ENCODE measurements around the gene GPATCH2L.

DNA sequence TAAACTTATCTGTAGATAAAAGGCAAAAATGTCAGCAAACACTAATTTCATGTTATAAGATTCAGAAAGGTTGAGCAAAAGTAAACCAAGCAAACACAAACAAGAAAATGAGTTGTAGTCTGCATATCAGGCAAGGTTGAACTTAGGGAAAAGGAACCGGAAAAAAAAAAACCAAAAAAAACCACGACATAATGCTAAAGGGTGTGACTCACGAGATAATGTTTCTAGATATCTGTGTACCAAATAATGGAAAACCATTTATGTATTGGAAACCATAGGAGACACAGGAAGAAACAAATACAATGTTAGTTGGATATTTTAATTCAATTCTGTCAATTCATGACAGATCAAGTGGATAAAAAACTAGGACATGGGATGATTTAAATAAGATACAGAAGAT is 60.5 kb downstream of the GPATCH2L start:
- TF ChIP-seq, protein P1, sequence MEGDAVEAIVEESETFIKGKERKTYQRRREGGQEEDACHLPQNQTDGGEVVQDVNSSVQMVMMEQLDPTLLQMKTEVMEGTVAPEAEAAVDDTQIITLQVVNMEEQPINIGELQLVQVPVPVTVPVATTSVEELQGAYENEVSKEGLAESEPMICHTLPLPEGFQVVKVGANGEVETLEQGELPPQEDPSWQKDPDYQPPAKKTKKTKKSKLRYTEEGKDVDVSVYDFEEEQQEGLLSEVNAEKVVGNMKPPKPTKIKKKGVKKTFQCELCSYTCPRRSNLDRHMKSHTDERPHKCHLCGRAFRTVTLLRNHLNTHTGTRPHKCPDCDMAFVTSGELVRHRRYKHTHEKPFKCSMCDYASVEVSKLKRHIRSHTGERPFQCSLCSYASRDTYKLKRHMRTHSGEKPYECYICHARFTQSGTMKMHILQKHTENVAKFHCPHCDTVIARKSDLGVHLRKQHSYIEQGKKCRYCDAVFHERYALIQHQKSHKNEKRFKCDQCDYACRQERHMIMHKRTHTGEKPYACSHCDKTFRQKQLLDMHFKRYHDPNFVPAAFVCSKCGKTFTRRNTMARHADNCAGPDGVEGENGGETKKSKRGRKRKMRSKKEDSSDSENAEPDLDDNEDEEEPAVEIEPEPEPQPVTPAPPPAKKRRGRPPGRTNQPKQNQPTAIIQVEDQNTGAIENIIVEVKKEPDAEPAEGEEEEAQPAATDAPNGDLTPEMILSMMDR (IDR thresholded peaks at IDR 0.05) = no peak
- no peak for TF ChIP-seq POLR2AphosphoS5 (IDR thresholded peaks at IDR 0.05)
